Fibroblast of peridontal ligament (primary cell): Measurements from ENCODE around the gene TEAD3.

ENCODE experiments used
- DNase-seq: peaks from one replicate; pipeline ENCODE4 v3.0.0-alpha.2; 2010; ENCODE audit errors: extremely low read depth

Gene TEAD3

DNA sequence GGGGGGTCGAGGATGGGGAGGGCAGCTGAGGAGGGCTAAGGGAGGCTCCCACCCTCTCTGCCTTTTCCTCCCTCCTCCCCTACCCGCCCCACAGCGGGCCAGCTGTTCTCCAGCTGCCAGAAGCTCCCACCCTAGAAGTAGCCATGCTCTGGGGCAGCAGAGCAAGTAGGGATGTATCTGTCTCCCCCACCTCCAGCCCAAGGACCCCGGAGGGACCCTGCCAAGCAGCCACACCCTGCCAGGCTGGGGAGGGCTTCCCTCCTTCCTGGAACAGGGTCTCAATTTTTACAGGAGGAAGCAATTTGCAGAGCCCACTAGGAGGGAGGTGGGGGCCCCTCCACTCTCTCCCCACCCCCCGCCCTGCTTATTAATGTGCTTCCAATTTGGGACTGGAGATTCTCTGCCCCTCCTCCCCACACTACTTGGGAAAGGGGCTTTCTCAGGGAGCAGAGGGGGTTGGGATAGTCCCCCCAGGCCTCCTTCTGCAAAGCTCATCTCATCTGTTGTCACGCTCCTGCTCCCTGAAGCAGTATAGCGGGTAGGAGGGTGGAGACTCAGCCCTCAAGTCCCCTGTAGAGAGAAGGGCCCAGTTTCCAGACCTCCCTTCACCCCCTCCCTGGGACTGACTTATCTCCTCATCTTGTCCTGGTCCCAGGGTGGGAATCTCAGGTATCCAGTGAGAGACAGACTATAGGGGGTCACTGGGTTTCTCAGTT lies 4.5 kb downstream of the TEAD3 start:
- DNase-seq = no peak

DNA sequence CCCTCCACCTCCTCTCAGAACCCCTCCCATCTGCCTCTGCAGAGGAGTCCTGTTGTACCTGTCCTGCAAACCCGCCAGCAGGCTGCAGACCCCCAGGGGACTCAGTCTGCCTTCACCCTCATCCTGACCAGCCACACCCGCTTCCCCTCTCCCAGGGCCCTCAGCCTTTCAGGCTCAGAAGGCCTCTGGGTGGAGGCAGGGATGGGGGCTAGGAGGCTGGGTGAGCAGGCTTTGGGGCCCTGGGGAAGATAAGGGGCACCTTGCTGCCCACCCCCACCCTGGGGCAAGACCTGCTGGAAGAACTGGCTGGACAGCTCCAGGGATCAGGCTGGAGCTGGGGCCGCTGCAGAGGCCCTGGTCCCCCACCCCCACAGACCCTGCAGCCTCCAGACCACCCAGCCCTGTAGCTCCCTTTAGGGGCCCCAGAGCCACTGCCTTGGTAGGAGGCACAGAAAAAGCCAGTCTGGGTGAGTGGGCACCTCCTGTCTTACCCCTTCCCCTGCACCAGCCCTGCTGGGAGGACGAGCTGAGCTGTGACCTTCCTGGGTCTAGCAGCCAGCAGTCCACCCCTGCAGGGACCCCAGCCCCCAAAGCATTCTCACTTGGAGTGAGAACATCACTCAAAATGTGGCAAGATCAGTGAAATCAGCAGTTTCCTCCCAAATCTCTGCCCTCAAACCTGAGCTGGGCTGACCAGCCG lies 5.2 kb downstream of the TEAD3 start:
- DNase-seq = no peak

DNA sequence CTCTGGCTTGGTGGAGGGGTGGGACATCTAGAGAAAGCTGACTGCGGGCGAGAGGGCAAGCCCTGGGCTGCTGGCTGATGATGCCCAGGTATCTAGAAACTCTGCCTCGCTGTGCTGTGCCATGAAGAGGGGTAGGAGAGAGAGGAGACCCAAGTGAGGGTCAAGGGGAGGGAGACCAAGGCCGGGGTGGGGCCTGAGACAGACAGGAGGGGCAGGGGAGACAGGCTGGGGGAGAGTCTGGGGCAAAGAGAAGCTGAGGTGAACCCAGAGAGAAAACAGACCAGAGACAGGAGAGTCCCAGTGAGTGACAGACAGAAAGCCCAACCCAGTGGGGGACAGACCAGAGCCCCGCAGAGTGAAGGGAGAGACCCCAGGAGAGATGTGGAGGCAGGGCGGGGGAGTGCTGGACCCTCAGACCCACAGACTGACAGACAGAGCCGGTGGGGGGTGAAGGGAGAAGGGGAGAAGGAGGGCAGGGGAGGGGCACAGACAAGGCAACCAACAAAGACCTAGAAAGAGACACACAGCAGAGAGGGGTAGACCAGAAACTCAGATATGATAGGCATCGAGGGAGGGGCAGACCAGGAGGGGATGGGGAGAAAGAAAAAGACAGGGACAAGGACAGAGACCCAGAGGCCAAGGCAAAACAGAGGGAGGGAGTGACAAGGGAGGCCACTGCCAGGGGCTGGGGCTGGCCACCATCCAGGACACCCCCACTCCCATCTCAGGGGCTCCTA lies 5.9 kb downstream of the TEAD3 start:
- no peak for DNase-seq

DNA sequence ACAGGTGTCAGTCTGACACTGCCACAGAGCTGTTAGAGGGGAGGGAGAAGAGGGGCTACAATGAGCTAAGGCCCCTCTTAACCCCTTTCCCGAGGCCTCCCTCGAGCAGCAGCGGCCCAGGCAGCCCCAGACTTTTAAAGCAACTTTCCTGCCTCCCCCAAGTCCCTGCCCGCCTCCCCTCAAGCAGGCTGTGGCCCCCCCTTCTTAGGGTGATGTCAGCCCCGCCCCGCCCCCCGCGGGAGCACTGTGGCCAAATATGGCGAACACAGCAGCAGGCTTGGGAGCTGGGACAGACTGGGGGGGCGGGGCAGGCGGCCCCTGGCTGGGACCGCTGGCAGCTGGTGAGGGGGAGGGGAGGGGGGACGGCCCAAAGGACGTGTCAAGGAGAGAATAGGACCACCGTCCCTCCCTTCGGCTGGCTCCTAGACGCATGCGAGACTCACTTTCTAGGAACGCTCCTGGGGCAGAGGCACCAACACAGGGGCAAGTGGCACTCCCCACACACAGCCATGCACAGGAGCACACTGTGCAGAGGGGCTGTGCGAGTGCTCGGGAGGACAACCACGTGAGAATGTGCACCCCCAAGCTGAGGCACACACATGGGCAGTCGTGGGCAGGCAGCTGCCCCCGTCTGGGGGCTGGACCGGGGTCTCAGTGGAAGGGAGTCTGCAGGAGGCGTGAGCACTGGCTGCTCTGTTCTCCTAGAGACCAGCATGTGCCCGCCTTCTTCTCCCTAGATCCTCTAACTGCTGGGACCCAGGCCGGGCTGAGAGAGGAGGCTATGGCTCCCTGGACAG lies 6.7 kb downstream of the TEAD3 start:
- peak; percentile 70 for DNase-seq

DNA sequence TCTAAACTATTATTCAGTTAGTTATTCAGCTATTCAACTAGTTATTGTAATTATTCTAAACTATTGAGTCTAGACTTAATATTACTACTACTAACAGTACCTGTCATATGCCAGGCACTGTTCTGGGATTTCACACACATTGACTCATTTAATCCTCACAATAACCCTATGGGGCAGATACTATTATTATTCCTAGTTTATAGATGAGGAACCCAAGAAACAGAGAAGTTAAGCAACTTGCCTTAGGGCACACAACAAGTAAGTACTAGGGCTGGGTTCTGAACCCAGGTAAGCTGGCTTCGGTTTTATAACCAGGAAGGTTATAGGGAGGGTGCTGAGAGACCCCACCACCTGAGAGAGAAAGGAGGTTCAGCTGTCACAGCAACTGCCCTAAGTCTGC lies 7.8 kb downstream of the TEAD3 start:
- DNase-seq = no peak

DNA sequence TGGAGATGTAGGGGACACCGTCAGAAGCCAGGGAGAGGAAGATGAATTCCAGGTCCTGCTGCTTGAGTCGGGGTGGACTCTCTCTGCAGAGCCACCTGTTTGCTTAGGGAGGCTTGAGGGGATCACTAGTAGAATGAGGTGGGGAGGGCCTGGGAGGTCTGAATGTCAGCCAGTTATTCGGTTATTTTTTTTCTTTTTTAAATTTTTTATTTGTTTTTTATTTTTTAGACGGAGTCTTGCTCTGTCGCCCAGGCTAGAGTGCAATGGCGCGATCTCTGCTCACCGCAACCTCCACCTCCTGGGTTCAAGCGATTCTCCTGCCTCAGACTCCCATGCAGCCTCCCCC lies 8.4 kb downstream of the TEAD3 start:
- no peak for DNase-seq

DNA sequence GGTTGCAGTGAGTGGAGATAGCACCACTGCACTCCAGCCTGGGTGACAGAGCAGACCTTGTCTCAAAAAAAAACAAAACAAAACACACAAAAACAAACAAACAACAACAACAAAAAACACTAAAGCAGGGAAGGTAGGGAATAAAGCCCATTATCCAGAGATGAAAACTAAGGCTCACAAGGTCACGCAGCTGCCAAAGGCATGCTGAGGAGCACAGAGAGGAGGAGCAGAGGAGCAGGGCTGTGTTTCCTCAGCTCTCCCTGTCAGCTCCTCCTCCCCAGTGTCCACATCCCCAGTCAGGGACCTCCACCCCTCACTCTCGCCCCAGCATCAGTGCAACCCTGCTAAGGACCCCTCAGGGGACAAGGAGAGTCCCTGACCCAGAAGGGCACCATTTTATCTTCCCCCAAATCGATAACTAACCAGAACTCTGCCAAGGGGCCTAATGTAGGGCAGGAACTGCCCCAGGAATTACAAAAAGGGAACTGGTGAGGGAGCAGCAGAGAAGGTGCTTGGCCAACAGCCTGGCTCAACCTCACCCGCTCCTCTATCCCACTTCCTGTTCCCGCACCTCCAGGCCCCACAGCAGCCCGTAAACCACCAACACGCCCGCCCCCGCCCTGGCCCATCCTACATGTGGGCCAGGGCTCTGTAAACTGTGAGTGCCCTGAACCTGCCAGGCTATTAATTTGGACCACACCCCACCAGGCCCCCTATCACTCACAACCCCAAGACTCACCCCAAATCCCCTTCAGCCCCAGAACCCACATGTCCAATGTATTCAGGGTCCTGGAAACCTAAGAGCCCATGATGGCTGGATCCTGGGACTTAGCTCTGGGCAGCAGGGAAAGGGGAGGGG lies 9.0 kb downstream of the TEAD3 start:
- DNase-seq = no peak

DNA sequence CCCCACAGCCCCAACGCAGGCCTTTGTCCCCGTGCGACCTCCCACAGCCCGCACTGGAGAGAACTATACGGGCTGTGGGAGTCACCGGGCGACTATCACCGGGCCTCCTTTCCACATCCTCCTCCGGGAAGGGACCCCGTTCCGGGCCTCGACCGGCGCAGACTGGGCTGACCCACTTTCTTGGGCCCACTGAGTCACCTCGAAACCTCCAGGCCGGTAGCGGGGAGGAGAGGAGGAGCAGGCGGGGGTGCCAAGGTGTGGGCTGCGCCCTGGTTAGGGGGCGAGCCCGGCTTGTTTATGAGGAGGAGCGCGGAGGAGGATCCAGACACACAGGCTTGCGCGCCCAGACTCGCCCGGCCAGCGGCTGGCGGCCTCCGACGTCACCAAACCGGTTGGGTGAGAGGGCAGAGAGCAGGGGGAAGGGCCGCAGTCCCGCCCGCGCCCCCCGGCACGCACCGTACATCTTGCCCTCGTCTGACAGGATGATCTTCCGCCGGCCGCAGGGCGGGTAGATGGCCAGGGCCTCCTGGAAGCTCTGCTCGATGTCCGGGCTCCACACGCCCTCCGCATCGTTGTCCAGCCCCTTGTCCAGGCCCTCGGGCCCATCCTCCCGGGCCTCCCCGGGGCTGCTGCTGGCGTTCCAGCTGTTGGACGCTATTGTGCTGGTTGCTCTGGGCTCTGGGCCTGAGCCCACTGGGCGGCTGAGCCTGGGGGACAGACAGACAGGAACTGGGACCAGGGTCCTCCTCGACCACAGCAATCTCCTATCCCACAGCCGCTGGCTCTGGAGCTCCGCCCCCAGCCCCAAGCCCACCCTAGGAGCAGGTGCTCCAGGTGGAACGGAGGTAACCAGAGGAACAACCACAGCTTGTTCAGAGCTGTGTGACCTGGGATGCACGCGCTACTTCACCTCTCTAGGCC lies 10.6 kb downstream of the TEAD3 start:
- DNase-seq = no peak

DNA sequence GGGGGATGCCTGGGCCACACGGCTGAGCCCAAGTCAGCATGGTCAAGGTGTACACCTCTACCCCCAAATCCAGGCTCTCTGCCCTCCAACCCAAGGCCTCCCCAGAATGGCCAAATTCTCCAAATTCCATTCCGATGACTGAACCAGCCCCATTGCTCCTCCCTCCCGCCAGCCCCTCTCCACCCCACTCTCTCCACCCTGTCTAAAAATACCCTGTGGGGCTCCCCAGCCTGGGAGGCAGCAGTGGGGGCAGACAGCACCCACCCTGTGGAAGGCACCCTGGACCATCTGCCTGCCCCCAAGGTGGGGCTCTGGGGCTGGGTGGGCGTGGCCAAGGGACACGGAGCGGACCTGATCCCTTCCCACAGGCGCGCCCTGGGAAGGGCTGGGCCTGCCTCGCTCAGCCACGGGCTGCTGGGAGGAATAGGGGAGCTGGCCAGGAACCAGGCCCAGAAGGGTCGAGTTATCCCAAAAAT lies 11.4 kb downstream of the TEAD3 start:
- DNase-seq = peak; percentile 27

DNA sequence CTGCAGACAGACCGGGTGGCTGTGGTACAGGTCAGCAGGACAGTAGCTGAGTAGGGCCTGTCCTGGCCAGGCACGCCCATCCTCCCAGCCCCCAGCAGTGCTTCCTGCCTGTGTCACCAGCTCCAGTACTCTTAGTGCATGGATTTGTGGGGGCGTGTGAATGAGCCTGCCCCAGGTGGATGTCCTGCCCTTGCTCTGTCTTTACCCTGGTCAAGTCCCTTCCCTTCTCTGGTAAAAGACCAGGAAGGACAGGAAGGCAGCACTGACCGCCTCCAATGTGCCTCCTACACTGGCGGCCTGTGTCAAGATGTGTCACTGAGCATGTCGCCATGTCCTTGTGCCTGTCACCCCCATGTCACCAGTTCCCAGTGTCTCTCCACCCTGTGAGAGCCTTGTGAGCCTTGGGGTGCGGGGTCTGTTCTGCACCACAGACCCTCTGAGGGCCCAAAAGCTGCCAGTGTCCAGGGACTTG lies 11.9 kb downstream of the TEAD3 start:
- no peak for DNase-seq

DNA sequence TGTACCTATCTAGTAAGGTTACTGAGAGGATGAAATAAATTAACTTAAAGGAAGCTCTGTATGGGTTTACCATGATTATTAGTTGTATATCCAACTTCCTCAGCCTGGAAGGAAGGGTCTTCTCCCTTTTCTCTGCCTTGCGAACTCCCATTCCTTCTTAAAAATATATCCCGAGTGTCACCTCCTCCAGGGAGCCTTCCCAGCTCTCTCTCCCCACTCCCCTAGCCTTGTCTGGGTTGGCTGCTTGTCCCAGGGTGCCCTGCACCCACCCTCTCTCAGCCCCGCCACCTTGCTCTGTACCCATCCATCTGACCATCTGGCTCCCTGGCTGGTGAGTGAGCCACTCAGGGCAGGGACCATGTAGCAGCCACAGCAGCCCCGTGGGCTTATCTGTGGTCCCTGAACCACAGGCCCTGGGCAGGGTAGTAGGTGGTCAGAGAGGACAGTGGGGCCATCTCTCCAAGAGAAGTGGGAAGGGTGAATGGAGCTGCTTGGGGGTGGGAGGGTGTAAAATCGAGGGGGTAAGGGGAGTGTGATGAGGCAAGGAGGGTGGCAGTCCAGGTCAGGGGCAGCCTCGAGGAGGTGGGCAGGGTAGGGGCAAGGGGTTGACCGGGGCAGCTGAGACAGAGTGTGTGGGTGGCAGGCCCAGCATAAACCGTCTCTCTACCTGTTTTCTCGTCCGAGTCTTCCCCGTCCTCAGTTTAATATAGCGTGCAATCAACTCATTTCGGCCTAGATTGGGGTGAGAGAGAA lies 12.8 kb downstream of the TEAD3 start:
- DNase-seq = no peak

DNA sequence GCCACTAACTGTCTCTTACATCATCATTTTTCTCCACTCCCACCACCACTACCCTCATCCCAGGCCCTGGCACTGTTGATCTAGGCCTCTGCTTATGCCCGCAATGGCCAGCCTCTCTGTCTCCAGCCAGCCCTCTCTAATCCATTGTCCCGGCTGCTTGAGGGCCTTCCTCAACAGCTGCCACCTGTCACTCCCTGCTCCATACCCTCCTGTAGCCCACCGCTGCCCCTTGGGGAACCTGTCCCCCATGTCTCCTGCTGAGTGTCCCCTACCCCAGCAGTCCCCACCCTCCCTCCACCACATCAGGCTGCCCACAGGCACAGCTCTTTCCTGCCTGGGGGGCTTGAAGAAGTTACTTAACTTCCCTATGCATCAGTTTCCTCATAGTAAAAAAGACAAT lies 13.4 kb downstream of the TEAD3 start:
- DNase-seq = no peak

DNA sequence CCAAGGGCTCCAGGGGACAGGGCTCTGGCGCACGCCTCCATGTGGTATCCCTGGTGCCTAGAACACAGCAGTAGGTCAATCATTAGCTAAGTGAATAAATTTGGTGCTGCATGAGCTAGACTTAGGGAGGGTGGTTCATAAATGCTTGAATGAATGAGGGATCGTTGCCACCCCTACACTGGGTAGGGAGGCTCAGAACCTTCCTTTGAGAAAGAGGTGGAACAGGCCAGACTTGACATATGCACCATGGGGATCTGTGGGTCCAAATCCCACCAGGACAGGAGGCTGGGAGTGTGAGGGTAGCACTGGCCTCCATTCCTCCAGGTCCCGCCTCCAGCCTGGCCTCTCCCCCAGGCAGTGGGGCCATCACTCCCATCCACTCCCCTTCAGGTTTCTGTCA lies 13.8 kb downstream of the TEAD3 start:
- DNase-seq = no peak

DNA sequence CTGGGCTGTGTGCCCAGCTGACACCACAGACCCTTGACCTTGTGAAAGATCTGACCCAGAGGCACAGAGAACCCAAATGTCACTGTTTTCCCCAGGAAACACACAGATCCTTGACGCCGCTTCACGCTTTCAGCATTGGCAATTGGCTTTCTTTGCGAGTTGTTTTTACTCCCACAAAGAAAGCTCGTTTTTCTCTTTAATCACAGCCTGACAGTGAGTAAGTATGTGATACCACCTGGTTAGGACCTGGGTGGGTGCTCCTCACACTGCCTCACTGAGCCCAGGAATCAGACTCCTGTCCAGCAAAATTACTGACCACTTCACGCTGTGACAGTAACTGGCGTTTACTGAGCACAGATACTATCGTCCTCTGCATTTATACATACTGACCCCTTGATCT lies 15.7 kb downstream of the TEAD3 start:
- no peak for DNase-seq

DNA sequence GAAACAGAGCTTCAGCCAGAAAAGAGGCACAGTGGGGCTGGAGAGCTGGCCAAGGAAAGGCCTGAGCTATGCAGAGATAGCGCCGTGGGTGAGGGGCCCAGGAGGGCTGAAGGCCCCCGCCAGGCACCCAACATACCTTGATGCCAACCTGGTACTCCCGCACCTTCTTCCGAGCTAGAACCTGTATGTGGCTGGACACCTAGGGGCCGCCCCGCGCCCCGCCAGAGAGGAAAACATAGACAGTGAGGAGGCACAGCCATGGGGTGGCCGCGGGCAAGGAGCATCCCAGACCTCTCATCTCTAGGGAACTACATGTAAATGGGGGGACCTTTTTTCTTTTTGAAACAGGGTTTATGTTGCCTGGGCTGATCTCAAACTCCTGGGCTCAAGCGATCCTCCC lies 16.7 kb downstream of the TEAD3 start:
- no peak for DNase-seq

DNA sequence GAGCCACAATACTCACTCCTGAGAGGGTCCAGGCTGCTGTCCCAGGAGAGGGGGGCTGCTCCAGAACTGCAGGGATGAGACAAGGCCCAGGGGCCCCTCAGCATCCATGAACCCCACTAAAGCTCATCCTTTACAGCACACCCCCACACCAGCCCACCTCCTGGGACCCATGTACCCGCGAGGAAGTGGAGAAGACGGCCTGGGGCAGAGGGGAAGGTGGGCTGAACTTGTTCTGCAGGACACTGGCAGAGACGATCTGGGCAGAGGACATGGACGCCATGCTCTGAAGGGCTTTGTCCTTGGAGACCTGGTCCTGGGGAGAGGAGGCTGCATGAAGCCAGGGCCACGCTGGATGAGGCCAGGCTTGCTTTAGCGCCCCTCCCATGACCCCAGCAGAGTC lies 18.6 kb downstream of the TEAD3 start:
- no peak for DNase-seq

DNA sequence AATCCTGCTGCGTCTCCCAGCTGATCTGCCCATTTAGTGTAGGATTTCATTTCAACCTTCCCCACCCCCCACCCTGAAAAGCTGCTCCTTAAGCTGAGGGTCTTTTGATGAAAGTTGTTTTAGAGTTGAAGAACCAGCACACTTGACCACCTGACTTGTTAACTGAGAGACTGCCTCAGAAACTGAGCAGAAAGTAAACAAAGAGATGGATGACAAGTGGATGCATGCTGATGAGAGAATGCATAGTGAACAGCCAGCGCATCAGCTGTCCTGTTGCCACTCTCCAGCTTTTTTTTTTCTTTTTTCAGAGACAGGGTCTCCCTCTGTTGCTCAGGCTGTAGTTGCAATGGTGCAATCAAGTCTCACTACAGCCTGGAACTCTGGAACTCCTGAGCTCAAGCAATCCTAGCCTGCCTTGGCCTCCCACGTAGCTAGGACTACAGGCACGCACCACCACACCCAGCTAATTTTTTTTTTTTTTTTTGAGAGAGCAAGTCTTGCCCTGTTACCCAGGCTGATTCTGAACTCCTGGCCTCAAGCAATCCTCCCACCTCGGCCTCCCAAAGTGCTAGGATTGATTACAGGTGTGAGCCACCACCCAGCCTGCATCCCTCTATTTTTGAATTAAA lies 19.2 kb downstream of the TEAD3 start:
- no peak for DNase-seq

DNA sequence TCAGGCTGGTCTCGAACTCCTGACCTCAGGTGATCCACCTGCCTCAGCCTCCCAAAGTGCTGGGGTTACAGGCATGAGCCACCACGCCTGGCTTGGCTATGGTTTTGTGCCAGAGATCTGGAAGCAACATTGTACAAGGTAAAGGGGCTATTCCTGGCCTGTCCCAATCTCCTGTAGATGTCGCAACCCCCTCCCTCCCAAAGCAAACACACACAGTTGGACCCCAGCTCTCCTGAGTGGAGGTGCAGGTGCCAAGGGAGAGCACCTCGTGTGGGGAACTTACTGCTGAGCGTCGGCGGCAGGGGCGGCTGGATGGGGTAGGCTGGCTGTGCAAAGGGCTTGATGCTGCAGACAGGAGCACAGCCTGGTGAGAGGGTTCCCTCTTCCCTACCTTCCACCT lies 19.9 kb downstream of the TEAD3 start:
- no peak for DNase-seq

DNA sequence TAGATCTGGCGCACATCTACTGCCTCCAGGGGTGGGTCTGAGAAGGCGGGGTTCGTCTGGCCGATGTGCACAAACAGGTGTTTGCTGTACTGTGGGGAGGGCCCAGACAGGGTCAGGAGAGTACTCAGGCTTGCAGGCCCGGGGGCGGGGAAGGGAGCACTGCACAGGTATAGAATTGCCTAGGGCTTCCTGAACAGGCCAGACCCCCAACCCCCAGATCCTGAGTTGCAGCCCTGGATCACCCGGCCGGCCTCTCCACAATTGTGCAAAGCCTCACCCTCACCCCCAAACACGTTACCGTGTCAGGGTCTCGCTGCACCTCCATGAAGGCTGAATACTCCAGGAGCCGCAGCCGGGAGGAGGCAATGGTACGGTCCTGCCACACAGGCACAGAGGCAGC lies 20.9 kb downstream of the TEAD3 start:
- no peak for DNase-seq
